ENCODE data around the gene GABBR2.

GABBR2 gene

GRCh38 chr9:98720402-98720801, 11.7 kb upstream of the GABBR2 start:
- no peak for DNase-seq

GRCh38 chr9:98719055-98719454, 10.3 kb upstream of the GABBR2 start:
- no peak for DNase-seq

- DNase-seq = no peak
Observed at GRCh38 chr9:98714833-98715232, 6.1 kb upstream of the GABBR2 start.

GRCh38 chr9:98712987-98713386, 4.3 kb upstream of the GABBR2 start:
- DNase-seq = no peak

- peak in 1 of 2 donors; percentile 44 for DNase-seq
Observed at GRCh38 chr9:98709968-98710965, 1.5 kb upstream of the GABBR2 start.

- DNase-seq = no peak
Observed at GRCh38 chr9:98708103-98708932, 417 bp downstream of the GABBR2 start.

GRCh38 chr9:98707166-98708102, 1.3 kb downstream of the GABBR2 start:
- DNase-seq = peak; percentile 7 to 31

GRCh38 chr9:98706651-98707165, 2.0 kb downstream of the GABBR2 start:
- DNase-seq = peak in 1 of 2 donors; percentile 19

- no peak for DNase-seq
Observed at GRCh38 chr9:98702835-98703380, 5.8 kb downstream of the GABBR2 start.

GRCh38 chr9:98702340-98702739, 6.4 kb downstream of the GABBR2 start:
- DNase-seq = no peak

GRCh38 chr9:98701576-98701975, 7.2 kb downstream of the GABBR2 start:
- DNase-seq = no peak

GRCh38 chr9:98700801-98701200, 7.9 kb downstream of the GABBR2 start:
- DNase-seq = no peak

GRCh38 chr9:98698856-98699255, 9.9 kb downstream of the GABBR2 start:
- DNase-seq = no peak

- DNase-seq = no peak
Observed at GRCh38 chr9:98694943-98695342, 13.8 kb downstream of the GABBR2 start.

GRCh38 chr9:98692392-98692791, 16.3 kb downstream of the GABBR2 start:
- DNase-seq = no peak

- DNase-seq = no peak
Observed at GRCh38 chr9:98691890-98692289, 16.8 kb downstream of the GABBR2 start.

- DNase-seq = no peak
Observed at GRCh38 chr9:98690686-98691085, 18.0 kb downstream of the GABBR2 start.

- DNase-seq = no peak
Observed at GRCh38 chr9:98688710-98689495, 19.8 kb downstream of the GABBR2 start.

- no peak for DNase-seq
Observed at GRCh38 chr9:98687911-98688310, 20.8 kb downstream of the GABBR2 start.

- DNase-seq = no peak
Observed at GRCh38 chr9:98686961-98687855, 21.5 kb downstream of the GABBR2 start.

Data from inflammatory macrophage (primary cell).